K562 (cell line): Measurements from ENCODE around the gene DGKZ. TPM values are rescaled to one million over a fixed set of nuclear protein-coding genes. Genes with fewer than 3 reads are reported as not detected.
A peak's percentile ranks its signal among the peaks of the same experiment; 100 is the strongest.

Experiments
- MBD2 ChIP-seq: sonication (generic); IDR thresholded peaks from 2 replicates; pipeline ENCODE4 v1.6.1; 2016; ENCODE audit warnings: low read depth, borderline replicate concordance
- PRPF4 ChIP-seq: fragments of 200-400 bp; formaldehyde crosslinking; IDR thresholded peaks from one replicate; pipeline ENCODE4 v1.6.1; 2017; ENCODE audit warnings: low read length, low read depth, mild to moderate bottlenecking; ENCODE audit not compliant: insufficient read depth, poor library complexity, severe bottlenecking
- SFPQ ChIP-seq: fragments of 200-400 bp; formaldehyde crosslinking; IDR thresholded peaks from 2 replicates; pipeline ENCODE4 v1.6.1; 2017; ENCODE audit warnings: mild to moderate bottlenecking, low read depth, low read length, moderate library complexity
- SMARCA4 ChIP-seq: fragments of 450-650 bp; IDR thresholded peaks from 2 replicates; pipeline ENCODE4 v1.6.1; 2016
- ZBTB5 ChIP-seq: fragments of 450-650 bp; IDR thresholded peaks from 2 replicates; pipeline ENCODE4 v1.6.1; 2017; ENCODE audit warnings: antibody characterized with exemption
- ZHX1 ChIP-seq: fragments of 150-350 bp; conservative IDR thresholded peaks from 2 replicates; pipeline ENCODE4 v1.6.1; 2014; ENCODE audit warnings: low read length
- ZNF217 ChIP-seq: sonication (generic); formaldehyde crosslinking; IDR thresholded peaks from 2 replicates; pipeline ENCODE4 v1.8.0; 2022; ENCODE audit warnings: mild to moderate bottlenecking, missing genetic modification reagents
- ZNF347 ChIP-seq: fragments of 450-650 bp; formaldehyde crosslinking; IDR thresholded peaks from 2 replicates; pipeline ENCODE4 v1.4.0; 2020; ENCODE audit warnings: low read depth, mild to moderate bottlenecking, moderate library complexity
- polyA plus RNA-seq, 8 experiments: library from polyadenylated mRNA; depleted of rRNA in 4 of 8; stranded (reverse) in 5 of 8; unstranded in 3 of 8; fragments of >200 nt; fragmentation: Nextera tagmentation in 2 of 8; fragmentation: Illumina TruSeq in 1 of 8; extraction: Ambion mirVana in 2 of 8; extraction: Trizol in 1 of 8; gene quantifications; 2 replicates each; pipeline versions ENCODE4 v1.2.1 to v1.2.3, GENCODE V29; 2011 to 2014; ENCODE audit warnings: inconsistent platforms in 1 of 8, missing spikeins in 1 of 8
- total RNA-seq, 7 experiments: library from RNA; depleted of rRNA in 6 of 7; stranded (reverse); fragments of >200 nt in 6 of 7; fragmentation: Illumina TruSeq in 2 of 7; extraction: Trizol in 2 of 7; gene quantifications; 2 replicates each; pipeline versions ENCODE4 v1.2.1 to v1.2.3, GENCODE V29; 2011 to 2021; ENCODE audit warnings: low replicate concordance in 1 of 7

The DGKZ gene
- total and polyA plus RNA-seq, 9 of the 15 experiments (the other 6 are each of a cell fraction or from before 2014, with no cell fraction given) = 0.51 to 100 (median 44.2) TPM

GRCh38 chr11:46380340-46381047, 33.2 kb downstream of the DGKZ start (continued):
- TF ChIP-seq ZBTB5 = no peak
- no peak for TF ChIP-seq MBD2
- no peak for TF ChIP-seq ZHX1
- TF ChIP-seq ZNF347 = no peak
- 0 out of 2 replicates have a peak, but pooled peaks have one; percentile 52 for TF ChIP-seq SMARCA4
- no peak for TF ChIP-seq SFPQ
- no peak for TF ChIP-seq ZNF217 (CRISPR knock-in tag)
- no peak for TF ChIP-seq PRPF4
